Activated CD4-positive, alpha-beta T cell treated with anti-CD3 and anti-CD28 coated beads for 36 hours (primary cell): Measurements from ENCODE around the gene DMAC2. TPM values are rescaled to one million over a fixed set of nuclear protein-coding genes. Genes with fewer than 3 reads are reported as not detected.
"Not testable (repeated sequence)": the region's sequence is repeated elsewhere in the genome, so short reads cannot be mapped to it uniquely, and the experiment has no call there.

ENCODE experiments used
- ATAC-seq: fragments of 200-7000 bp; cut with Tn5 transposase; one replicate; pipeline ENCODE4 v1.10.0; 2021; ENCODE audit warnings: mild to moderate bottlenecking, moderate library complexity
- CTCF ChIA-PET: fragments of 350-600 bp; sonication (Branson Sonifier 250); formaldehyde crosslinking; loops from one replicate; lab custom pipeline; 2021; ENCODE audit warnings: antibody characterized with exemption; lab: Charles Lee
- POLR2A ChIA-PET: fragments of 350-600 bp; sonication (Branson Sonifier 250); formaldehyde crosslinking; loops from one replicate; lab custom pipeline; 2021; ENCODE audit warnings: antibody characterized with exemption, inconsistent platforms; lab: Charles Lee
- DNase-seq: peaks from one replicate; pipeline ENCODE4 v3.0.0-alpha.2; 2020
- H3K27ac Mint-ChIP-seq: one replicate; pipeline ENCODE4 v1.8.0; 2021; ENCODE audit warnings: mixed read lengths
- H3K27me3 Mint-ChIP-seq: one replicate; pipeline ENCODE4 v1.8.0; 2021; ENCODE audit warnings: mixed read lengths
- H3K36me3 Mint-ChIP-seq: one replicate; pipeline ENCODE4 v1.8.0; 2021; ENCODE audit warnings: low read depth, mixed read lengths
- H3K4me1 Mint-ChIP-seq: one replicate; pipeline ENCODE4 v1.8.0; 2021; ENCODE audit warnings: mixed read lengths
- H3K4me3 Mint-ChIP-seq: one replicate; pipeline ENCODE4 v1.8.0; 2021; ENCODE audit warnings: mild to moderate bottlenecking, moderate library complexity, mixed read lengths
- H3K9me3 Mint-ChIP-seq: one replicate; pipeline ENCODE4 v1.8.0; 2021; ENCODE audit warnings: low read depth, mixed read lengths
- intact Hi-C, 2 experiments: fragments of 100-400 bp; cut with DNase I in 1 of 2; cut with micrococcal nuclease in 1 of 2; formaldehyde crosslinking; loops; one replicate each; pipeline versions ENCODE4 v1.14.2 to v1.15.1; 2022 to 2024; cut with DNase I, micrococcal nuclease
- total RNA-seq, 2 experiments: library from RNA; stranded (reverse); gene quantifications; one replicate each; pipeline ENCODE4 v1.2.3, GENCODE V29; 2021

The DMAC2 gene
- total RNA-seq, 2 experiments from 2014 or later: 52.5 to 66.3 TPM

DNA sequence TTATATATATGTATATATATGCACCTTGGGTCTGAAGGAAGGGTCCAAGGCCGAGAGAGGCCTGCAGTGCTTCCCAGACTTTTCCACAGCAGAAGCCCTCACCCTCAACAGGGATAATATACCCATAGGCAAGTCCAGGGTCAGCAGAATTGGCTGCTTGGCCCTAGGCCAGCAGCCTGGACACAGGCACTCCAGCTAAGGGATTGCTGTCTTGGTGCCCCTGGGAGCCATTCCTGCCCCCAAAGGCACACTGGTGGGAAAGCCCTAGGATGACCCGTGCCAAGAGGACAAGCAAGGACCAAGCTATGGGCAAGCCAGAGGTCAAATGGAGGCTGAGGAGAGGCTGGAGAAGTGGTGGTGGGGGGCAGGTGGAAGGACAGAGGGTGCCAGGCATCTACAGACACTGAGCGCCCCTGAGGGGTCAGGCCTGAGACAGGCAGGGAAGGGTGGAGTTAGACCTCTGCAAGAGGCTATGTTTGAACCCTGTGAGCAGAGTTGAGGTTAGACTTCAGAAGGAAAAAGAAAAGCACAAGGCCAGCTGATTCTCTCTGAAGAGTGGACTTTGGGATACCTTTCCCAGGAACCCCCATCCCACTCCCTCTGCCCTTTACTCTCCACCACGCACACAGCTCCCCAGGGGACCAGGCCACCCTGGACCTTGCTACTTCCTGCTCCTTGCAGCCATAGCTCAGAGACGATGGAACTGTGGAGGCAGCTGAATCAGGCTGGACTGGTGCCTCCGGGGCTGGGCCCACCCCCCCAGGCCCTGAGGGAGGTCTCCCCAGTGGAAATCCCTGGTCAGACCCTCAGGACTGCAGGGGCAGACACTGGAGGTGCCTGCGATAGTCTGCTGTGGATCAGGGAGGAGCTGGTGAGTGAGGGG is 3.0 kb upstream of the DMAC2 start, which contains the start of gene ERICH4:
Gene ERICH4, plus strand, starts transcription at position 684 of the 883 bp plus-strand sequence. Its CDS starts 14 bp downstream, at position 698.
- ATAC-seq (no peak), DNase-seq (no peak)
- ChIA-PET CTCF (no interaction called here), POLR2A (no interaction called here)
- Mint-ChIP-seq H3K36me3 (peaks cover 1% of the 10 kb centered on the region), H3K27me3 (peaks cover 9% of the 10 kb centered on the region), H3K4me1 (peaks cover 13% of the 10 kb centered on the region), H3K27ac (no peak within 1 kb of the TSS), H3K9me3 (no peaks in the 10 kb centered on the region), H3K4me3 (no peak within 1 kb of the TSS)
- intact Hi-C loops: no loop called here

DNA sequence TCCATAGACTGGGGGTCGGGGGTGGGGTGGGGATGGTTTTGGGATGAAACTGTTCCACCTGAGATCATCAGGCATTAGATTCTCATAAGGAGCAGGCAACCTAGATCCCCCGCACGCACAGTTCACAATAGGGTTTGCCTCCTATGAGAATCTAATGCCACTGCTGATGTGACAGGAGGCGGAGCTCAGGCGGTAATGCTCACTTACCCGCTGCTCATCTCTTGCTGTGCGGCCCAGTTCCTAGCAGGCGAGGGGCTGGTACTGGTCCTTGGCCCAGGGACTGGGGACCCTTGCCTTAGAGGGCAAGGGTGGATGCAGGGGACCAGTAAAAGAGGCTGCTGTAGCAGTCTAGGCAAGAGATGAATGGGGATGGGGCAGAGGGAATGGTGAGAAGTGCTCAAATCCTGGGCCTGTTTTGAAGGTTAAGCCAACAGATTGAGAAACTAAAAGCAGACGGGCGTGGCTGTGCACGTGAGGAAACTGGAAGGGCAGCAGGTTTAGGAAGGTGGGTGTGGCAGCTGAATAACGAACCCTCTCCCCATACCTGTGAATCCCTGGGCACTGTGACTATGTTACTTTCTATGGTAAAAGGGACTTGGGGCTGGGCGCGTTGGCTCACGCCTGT is 1.7 kb upstream of the DMAC2 start:
- H3K4me1 Mint-ChIP-seq: peaks cover 18% of the 10 kb centered on the region
- H3K27ac Mint-ChIP-seq: no peak overlapping the region
- no peaks in the 10 kb centered on the region for H3K9me3 Mint-ChIP-seq
- ChIA-PET POLR2A (no interaction called here), CTCF (interaction anchor here (3.0 to 5.4 kb wide), 2 partner anchors 8 to 123 kb away, joined by 23 to 56 read pairs; no protein-coding TSS in a partner anchor)
- DNase-seq: no peak
- H3K27me3 Mint-ChIP-seq: peaks cover 4% of the 10 kb centered on the region
- intact Hi-C loops: loop anchor here in 1 of 2 experiments (2.0 kb wide), 1 partner anchor 153 kb away; no protein-coding TSS in a partner anchor
- peaks cover 8% of the 10 kb centered on the region for H3K36me3 Mint-ChIP-seq
- no peak for ATAC-seq
- H3K4me3 Mint-ChIP-seq: no peak overlapping the region

DNA sequence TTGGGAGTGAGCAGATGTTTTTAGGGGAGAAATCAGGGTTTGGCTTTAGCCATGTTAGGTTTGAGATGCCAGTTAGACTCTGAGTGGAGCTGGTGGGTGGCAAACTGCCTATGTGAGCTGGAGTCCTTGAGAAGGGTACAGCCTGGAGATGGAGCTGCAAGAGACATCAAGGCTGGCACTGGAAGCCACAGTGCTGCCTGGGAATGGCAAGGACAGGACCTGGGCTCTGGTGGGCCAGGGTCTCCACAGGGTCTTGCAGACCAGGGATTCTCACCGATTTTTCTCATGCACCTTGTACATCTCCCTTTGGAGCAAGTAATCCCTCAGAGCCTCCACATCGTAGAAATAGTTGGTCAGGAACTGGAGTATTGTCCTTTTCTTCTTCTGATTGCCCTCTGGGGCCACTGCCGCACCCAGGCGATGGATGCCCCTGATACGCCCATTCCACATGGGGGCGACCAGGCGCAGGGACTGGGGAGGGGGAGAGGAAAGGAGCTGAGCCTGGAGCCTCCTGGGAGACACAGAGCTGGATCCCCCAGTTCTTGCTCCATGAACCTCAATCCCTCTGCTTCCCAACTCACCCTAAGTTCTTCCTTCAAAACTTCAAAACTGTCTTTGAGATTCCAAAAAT is 1.7 kb downstream of the DMAC2 start:
- H3K4me1 Mint-ChIP-seq: peaks cover 18% of the 10 kb centered on the region
- ATAC-seq (no peak), DNase-seq (no peak)
- H3K4me3 Mint-ChIP-seq: no peak overlapping the region
- H3K27me3 Mint-ChIP-seq: no peaks in the 10 kb centered on the region
- ChIA-PET CTCF (interaction anchor here (0.5 to 5.4 kb wide), 6 partner anchors 9 to 618 kb away, joined by 3 to 56 read pairs (median 4); no protein-coding TSS in a partner anchor), POLR2A (interaction anchor here (1.4 kb wide), 1 partner anchor 125 kb away, joined by 7 read pairs; no protein-coding TSS in a partner anchor)
- peaks cover 14% of the 10 kb centered on the region for H3K36me3 Mint-ChIP-seq
- intact Hi-C loops: loop anchor here in 1 of 2 experiments (5.0 kb wide), 1 partner anchor 126 kb away; the partner anchor contains the start of gene CCDC97
- no peak overlapping the region for H3K27ac Mint-ChIP-seq
- H3K9me3 Mint-ChIP-seq: no peaks in the 10 kb centered on the region

DNA sequence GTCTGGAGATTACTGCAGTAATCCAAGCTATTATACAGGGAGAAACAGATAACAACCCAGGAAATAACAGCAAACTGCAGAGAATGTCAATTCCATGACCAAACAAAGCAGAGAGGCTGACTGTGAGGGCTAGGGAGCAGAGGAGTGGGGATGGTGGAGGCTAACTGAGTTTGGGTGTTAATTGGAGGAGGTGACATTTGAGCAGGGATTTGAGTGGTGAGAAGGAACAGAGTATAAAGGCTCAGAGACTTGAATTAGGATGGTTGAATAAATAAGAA is 3.1 kb downstream of the DMAC2 start:
- no peak overlapping the region for H3K27ac Mint-ChIP-seq
- H3K4me1 Mint-ChIP-seq: peaks cover 18% of the 10 kb centered on the region
- H3K9me3 Mint-ChIP-seq: no peaks in the 10 kb centered on the region
- ATAC-seq (no peak), DNase-seq (no peak)
- H3K27me3 Mint-ChIP-seq: no peaks in the 10 kb centered on the region
- POLR2A ChIA-PET: no interaction called here
- intact Hi-C loops: loop anchor here in 1 of 2 experiments (5.0 kb wide), 1 partner anchor 124 kb away; the partner anchor contains the start of gene CCDC97
- CTCF ChIA-PET: interaction anchor here (0.6 to 5.4 kb wide), 6 partner anchors 10 to 358 kb away, joined by 3 to 56 read pairs (median 4); partner anchors contain the start of gene B3GNT8
- H3K4me3 Mint-ChIP-seq: no peak overlapping the region
- H3K36me3 Mint-ChIP-seq: peaks cover 27% of the 10 kb centered on the region

DNA sequence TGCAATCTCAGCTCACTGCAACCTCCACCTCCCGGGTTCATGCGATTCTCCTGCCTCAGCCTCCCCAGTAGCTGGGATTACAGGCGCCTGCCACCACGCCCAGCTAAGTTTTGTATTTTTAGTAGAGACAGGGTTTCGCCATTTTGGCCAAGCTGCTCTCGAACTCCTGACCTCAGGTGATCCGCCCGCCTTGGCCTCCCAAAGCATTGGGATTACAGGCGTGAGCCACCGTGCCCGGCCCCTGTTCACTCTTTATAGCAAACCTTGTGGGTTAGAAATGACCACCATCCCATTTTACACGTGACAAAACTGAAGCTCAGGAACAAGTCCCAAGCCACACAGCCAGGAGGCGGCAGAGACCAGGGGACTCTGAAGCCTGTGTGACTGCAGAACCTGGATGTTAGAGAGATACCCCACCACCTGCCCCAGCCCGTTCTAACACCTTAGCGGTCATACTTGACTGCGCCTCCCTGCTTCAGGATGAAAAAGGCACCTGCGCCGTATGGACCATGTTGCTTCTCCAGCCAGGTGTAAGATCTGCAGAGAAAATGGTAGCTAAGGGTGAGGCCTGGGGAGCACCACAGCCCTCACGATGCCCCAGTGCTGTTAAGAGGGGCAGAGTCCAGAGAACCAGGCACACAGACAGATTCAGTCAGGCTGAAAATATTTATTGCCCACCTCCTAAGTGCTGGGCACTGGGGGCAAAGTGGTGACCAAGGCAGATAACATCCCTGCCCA is 3.6 kb downstream of the DMAC2 start:
- no peak overlapping the region for H3K4me3 Mint-ChIP-seq
- no peak for ATAC-seq
- CTCF ChIA-PET: interaction anchor here (1.0 to 5.4 kb wide), 3 partner anchors 9 to 133 kb away, joined by 3 to 56 read pairs (median 6); partner anchors contain the start of gene B3GNT8
- H3K9me3 Mint-ChIP-seq: no peaks in the 10 kb centered on the region
- intact Hi-C loops: loop anchor here in 1 of 2 experiments (5.0 kb wide), 1 partner anchor 124 kb away; the partner anchor contains the start of gene CCDC97
- no peak overlapping the region for H3K27ac Mint-ChIP-seq
- H3K4me1 Mint-ChIP-seq: peaks cover 18% of the 10 kb centered on the region
- POLR2A ChIA-PET: interaction anchor here (0.6 kb wide), 1 partner anchor 96 kb away, joined by 4 read pairs; no protein-coding TSS in a partner anchor
- H3K27me3 Mint-ChIP-seq: no peaks in the 10 kb centered on the region
- peaks cover 27% of the 10 kb centered on the region for H3K36me3 Mint-ChIP-seq
- no peak for DNase-seq

DNA sequence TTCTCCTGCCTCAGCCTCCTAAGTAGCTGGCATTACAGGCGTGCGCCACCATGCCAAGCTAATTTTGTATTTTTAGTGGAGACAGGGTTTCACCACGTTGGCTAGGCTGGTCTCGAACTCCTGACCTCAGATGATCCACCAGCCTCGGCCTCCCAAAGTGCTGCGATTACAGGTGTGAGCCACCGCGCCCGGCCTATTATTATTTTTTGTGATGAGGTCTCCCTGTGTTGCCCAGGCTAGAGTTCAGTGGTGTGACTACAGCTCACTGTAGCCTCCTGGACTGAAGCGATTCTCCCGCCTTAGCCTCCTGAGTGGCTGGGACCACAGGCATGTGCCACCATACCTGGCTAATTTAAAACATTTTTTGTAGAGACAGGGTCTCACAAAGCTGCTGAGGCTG is 4.3 kb downstream of the DMAC2 start:
- Mint-ChIP-seq H3K4me1 (peaks cover 18% of the 10 kb centered on the region), H3K36me3 (peaks cover 31% of the 10 kb centered on the region)
- not testable (repeated sequence) for ATAC-seq, H3K9me3 Mint-ChIP-seq, H3K27ac Mint-ChIP-seq, H3K27me3 Mint-ChIP-seq, DNase-seq, H3K4me3 Mint-ChIP-seq
- intact Hi-C loops: loop anchor here in 1 of 2 experiments (5.0 kb wide), 1 partner anchor 123 kb away; the partner anchor contains the start of gene CCDC97
- CTCF ChIA-PET: interaction anchor here (1.0 kb wide), 1 partner anchor 8 kb away, joined by 3 read pairs; the partner anchor contains the start of gene B3GNT8
- POLR2A ChIA-PET: interaction anchor here (0.6 kb wide), 2 partner anchors 96 to 134 kb away, joined by 3 to 4 read pairs; no protein-coding TSS in a partner anchor

DNA sequence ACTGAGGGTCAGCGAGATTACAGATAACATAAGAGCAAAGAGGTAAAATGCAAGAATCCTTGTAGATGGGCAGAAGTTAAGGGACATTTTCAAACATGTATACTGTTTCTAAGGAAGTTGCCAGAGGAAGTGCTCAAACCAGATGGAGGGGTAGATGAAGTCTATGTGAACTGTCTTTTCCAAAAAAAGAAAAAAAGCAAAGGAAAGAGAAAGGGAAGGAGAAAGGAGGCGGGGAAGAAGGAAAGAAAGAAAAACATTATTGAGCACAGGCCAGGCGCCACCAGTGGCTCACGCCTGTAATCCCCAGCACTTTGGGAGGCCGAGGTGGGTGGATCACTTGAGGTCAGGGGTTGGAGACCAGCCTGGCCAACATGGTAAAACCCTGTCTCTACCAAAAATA is 5.3 kb downstream of the DMAC2 start:
- no peak for DNase-seq
- POLR2A ChIA-PET: no interaction called here

DNA sequence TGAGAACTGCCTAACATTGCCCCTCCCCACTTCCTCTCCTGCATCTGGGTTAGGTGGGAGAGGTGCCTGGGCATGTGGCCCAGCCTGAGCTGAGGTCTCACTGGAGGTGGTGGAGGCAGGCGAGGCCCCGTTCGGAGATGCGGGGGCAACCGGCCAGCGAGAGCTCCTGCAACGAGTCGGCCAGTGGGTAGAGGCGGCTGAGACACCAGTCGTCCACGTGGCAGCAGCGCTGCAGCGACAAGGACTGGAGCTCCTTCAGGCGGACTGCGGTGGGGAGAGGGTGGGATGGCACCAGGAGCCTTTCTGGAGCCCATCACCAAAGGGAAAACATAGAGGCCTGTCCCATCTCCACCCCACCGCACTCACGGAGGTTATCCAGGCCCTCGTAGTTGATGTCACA is 6.5 kb downstream of the DMAC2 start:
- H3K9me3 Mint-ChIP-seq: no peaks in the 10 kb centered on the region
- intact Hi-C loops: no loop called here
- peaks cover 13% of the 10 kb centered on the region for H3K4me1 Mint-ChIP-seq
- no peak for ATAC-seq
- H3K27me3 Mint-ChIP-seq: no peaks in the 10 kb centered on the region
- DNase-seq: no peak
- CTCF ChIA-PET: interaction anchor here (2.7 kb wide), 1 partner anchor 16 kb away, joined by 8 read pairs; no protein-coding TSS in a partner anchor
- no peak overlapping the region for H3K4me3 Mint-ChIP-seq
- H3K36me3 Mint-ChIP-seq: peaks cover 33% of the 10 kb centered on the region
- POLR2A ChIA-PET: no interaction called here
- H3K27ac Mint-ChIP-seq: no peak overlapping the region

More for the DNA sequence above, 5.3 kb downstream of the DMAC2 start:
- intact Hi-C loops: no loop called here
- Mint-ChIP-seq H3K27me3 (no peaks in the 10 kb centered on the region), H3K4me3 (no peak overlapping the region), H3K4me1 (peaks cover 13% of the 10 kb centered on the region), H3K27ac (no peak overlapping the region), H3K9me3 (no peaks in the 10 kb centered on the region), H3K36me3 (peaks cover 31% of the 10 kb centered on the region)
- CTCF ChIA-PET: interaction anchor here (2.7 kb wide), 1 partner anchor 15 kb away, joined by 8 read pairs; no protein-coding TSS in a partner anchor
- no peak for ATAC-seq

DNA sequence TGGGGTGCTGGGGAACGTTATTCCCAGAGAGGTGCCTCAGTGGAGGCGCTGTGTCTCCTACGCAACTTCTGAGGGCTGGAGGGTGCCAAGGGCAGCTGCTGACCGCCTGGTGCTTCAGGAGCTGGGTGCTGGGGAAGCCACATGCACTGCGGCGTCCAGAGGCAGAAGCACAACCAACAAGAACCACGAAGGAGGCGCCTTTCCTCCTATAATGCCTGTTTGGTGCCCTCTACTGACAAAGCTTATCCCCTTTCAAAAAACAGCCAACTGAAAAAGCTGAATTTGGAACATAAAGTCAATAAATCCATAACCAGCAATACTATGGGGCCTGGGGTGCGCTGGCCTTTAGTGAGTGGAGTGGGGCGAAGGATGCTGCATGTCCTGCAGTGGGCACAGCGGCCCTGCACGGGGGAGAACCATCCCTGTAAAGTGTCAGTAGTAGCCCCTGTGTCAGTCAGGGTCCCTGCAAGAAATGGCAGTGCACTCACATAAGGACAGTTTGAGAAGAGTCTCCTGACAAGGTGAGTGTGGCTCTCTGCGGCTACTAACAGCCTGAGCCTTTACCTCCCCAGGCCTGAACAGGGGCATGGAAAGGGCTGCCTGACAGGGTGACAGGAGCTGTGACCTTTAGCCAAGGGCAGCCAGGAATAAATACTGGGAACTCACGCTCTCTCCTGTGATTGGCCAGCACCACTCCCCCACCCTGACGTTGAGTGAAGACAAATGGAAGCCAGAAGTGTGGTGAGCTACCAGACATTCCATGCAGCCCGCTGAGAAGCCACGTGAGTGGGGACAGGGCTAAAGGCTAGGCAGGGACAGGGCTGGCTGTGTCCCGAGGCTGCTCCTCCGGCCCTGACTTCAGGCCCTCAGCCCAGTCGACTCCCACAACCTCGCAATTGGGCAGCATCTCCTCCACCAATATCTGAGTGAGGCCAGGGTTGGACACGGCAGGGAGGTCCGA is 8.0 kb downstream of the DMAC2 start:
- Mint-ChIP-seq H3K27me3 (no peaks in the 10 kb centered on the region), H3K4me3 (no peak overlapping the region), H3K4me1 (peaks cover 21% of the 10 kb centered on the region), H3K9me3 (no peaks in the 10 kb centered on the region), H3K27ac (no peak overlapping the region), H3K36me3 (peaks cover 28% of the 10 kb centered on the region)
- DNase-seq (no peak), ATAC-seq (no peak)
- CTCF ChIA-PET: interaction anchor here (0.8 to 2.7 kb wide), 5 partner anchors 17 to 130 kb away, joined by 3 to 8 read pairs (median 3); no protein-coding TSS in a partner anchor
- intact Hi-C loops: no loop called here
- POLR2A ChIA-PET: interaction anchor here (0.6 kb wide), 1 partner anchor 13 kb away, joined by 6 read pairs; no protein-coding TSS in a partner anchor
